ENCODE results near the gene CSKMT.

DNA sequence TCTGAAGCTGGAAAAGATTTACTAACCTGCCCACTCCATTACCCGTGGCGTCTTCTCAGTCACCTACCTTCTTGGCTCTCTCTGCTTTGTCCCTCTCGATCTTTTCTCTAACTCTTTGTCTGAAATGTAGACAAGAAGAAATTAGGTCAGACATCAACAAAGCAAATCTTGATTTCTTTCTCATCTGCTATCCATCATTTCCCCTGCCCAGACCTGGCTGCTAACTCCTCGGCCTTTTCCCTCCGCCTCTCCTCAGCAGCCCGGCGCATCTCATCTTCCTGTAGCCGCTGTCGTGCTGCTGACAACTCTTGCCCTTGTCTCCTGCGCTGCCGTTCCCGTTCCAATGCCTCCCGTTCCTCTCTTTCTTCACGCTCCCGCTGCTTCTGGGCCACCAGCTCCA, 12.6 kb downstream of the CSKMT start:
- TF ChIP-seq POLR2AphosphoS5 (IDR thresholded peaks at IDR 0.05; ENCODE audit: low read depth, low read length) (no peak), POLR2A (IDR thresholded peaks at IDR 0.05; ENCODE audit: low read depth, low read length) (no peak), TAF1 (IDR thresholded peaks at IDR 0.05; ENCODE audit: borderline replicate concordance, low read depth, low read length) (no peak)

Data from GM12892 (cell line).